ENCODE measurements around the gene PLA2G2C.
"Not testable (repeated sequence)": the region's sequence is repeated elsewhere in the genome, so short reads cannot be mapped to it uniquely, and the experiment has no call there.

The PLA2G2C gene

DNA sequence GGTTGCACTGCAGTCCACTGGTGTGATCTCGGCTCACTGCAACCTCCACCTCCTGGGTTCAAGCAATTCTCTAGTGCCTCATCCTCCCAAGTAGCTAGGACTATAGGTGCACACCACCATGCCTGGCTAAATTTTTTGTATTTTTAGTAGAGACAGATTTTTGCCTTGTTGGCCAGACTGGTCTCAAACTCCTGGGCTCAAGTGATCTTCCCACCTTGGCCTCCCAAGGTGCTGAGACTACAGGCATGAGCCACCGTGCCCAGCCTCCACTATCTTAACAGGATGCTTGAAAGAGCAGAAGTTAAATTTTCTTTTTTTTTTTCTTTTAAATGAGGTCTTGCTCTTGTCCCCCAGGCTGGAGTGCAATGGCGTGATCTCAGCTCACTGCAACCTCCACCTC, 55.8 kb downstream of the PLA2G2C start:
- not testable (repeated sequence) for DNase-seq (ENCODE audit: low spot score)

DNA sequence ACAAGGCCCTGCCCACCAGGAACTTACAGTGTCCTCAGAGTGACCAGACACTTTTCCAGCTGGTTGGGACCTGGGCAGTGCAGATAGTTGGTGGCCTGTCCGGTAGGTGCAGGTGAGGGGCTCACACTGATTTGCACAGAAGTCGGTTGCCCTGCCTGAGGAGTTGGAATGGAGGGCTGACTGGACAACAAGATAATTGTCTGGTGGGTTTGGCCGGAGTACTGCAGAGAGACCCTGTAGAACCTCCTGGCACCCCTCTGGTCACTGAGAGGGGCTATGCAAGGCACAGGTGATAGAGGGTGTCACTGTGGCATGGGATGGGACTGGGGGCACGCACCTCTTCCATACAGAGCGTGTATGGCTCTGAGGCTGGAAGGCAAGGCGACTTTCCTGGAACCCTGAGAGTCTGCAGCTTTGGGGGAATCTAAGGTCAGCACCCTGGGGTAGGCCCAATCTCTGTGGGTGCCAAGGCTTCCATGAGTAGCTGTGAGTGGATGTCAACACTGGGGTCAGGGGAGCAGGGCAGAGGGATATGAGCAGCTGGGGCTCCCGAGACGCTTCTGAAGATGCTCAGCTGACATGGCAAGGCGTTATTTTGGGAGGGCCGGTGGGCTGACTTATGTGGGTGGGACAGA, 59.4 kb downstream of the PLA2G2C start:
- no peak for DNase-seq (ENCODE audit: low spot score)

DNA sequence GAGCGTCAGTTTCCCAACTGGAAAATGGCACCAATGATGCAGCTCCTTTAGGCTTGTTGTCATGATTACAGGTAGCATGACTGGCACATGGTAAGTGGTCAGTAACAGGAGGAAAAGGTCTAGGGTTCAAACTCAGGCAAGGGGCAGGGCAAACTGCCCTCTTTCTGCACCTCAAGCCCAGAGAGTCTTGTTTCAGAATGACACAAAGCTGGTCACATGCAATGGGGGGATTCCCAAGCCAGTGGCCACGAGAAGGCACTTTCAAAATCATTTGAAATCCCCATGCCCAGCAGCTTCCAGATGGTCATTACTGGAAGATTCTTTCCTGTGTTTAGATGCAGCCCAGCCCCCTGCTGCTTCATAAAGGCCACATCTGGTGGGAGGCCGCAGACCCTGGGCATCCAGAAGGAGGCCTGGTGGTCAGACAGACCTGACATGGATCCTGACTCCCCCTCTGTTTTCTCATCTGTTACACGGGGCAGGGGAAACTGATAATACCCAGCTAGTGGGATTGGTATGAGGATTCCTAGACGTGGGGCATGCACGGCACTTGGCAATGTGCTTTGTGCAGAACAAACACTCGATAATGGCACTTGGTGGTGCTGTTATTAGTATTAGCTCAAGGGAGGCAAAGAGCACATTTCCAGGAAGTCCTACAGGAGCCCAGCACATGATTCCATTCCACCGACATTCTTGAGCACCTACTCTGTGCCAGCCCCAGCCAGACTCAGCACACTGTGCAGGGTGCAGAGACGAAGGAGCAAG, 60.1 kb downstream of the PLA2G2C start:
- DNase-seq (ENCODE audit: low spot score), result no peak

DNA sequence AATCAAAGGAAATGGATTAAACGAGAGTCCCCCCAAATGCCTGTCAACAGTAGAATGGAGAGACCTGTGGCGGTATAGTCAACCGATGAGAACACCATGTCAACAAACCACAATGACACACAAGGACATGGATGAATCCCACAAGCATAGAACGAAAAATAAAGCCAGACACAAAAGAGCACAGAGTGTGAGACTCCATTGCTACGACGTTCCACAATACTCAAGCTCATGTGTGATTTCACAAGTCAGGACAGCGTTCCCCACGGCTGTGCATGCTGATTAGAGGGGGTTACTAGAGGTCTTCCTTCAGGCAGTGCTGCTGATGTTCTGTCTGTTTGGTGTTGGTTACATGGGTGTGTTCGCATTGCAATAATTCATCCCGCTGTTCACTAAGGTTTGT, 61.2 kb downstream of the PLA2G2C start:
- DNase-seq (ENCODE audit: low spot score), result no peak

DNA sequence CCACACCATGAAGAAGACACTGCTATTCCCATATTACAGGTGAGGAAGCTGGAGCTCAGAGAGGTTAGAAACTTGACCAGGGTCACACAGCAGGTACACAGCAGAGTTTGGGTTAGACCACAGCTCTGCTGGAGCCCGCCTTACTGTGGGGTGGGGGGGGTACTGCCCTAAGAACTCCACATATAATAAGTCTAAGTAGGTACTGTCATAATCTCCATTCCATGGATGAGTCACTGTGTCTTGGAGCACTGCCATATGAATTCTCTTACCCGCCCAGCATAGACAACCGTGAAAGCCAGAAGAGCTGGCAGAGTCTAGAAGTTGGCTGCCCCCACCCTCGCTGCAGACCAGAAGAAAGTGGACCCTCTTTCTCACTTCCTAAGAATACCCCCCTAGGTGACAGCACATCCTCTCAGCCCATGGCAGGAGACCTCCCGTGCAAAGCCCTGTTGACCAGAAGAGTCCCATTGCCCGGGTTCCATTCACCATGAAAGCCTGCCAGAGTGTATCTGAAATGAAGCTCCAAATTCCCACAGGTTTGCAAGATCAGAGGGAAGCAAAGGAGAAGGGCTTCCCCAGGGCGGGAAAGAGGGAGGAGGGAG, 61.8 kb downstream of the PLA2G2C start:
- DNase-seq (ENCODE audit: low spot score), result no peak

DNA sequence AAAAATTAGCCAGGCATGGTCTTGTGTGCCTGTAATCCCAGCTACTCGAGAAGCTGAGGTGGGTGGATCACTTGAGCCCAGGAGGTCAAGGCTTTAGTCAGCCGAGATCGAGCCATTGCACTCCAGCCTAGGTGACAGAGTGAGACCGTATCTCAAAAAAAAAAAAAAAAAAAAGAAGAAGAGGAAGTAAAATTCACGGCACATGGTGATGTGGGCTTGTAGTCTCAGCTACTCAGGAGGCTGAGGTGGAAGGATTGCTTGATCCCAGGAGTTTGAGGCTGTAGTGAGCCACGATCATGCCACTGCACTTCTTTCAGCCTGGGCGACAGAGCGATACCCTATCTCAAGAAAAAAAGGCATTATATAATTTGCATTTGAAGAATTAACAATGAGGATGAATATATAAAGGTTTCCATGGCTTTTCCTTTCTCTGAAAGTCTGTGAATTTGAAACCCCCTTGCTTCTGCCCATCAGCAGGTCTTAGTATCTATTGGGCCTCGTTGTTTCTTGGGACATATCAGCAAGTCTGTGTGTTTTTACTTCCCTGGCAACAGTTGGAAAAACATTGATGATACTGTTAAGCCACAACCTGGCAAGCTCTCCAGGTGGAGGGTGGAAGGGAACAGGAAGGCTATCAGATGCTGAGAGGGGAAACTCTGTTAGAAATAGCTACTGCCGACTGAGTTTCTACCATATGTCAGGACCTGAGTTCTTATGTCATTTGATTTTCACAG, 62.4 kb downstream of the PLA2G2C start:
- DNase-seq (ENCODE audit: low spot score), result no peak

DNA sequence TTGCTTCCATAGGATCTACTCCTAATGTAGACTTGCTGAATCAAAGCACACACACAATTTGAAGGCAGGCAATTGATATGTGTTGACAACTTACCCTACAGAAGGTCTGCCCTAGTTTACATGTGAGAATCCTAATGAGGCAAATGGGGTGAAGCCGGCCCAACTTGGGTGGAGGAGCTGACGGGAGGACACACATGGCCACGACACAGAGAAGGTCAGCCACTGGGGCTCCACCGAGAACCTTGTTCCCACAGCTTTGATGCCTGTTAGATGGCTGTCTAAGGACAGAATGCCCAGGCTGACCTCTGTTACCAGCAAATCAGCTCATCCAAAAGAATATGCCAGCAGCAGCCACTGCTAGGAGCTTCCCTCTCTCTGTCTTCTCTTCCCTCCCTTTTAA, 65.5 kb downstream of the PLA2G2C start:
- no peak for DNase-seq (ENCODE audit: low spot score)

DNA sequence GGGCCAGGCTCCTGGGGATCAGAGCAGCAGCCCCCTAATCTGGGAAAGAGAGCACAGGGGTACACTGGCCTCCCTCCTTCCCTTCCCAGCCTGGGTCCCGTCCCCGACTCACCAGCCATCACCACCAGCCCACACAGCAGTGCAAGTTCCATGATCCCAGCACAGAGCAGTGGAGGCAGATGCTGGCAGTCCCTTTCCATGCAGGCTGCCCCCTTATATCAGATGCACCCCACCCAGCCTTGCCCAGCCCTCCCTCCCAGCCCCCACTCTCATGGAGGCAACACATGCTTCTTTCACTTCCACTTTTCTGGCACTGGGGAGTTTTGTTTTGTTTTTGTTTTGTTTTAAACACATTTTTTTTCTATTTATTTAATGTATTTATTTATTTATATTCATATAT, 67.0 kb downstream of the PLA2G2C start, which contains the start of gene PLA2G2D:
TSS of gene PLA2G2D (minus strand) at position 190 of the 400 bp plus-strand sequence. CDS start at position 152, 38 bp downstream.
- DNase-seq (ENCODE audit: low spot score), result no peak

DNA sequence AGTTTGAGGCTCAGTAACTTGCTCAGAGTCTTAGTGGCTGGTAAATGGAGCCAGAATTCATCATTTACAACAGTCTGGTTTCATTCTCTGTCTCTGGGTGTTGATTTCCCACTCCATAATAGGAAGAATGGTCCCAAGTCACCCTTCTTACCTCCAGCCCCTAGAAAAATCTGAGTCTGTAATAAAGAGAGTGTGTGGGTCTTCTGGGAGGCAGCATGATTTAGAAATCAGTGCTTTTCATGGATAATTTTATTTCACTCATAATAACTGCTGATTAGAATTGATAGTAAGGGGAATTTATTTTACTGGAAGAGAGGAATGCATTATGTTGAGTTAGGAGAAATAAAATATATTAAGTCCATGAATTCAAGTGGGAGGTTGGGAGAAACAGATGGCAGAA, 69.1 kb downstream of the PLA2G2C start:
- no peak for DNase-seq (ENCODE audit: low spot score)

DNA sequence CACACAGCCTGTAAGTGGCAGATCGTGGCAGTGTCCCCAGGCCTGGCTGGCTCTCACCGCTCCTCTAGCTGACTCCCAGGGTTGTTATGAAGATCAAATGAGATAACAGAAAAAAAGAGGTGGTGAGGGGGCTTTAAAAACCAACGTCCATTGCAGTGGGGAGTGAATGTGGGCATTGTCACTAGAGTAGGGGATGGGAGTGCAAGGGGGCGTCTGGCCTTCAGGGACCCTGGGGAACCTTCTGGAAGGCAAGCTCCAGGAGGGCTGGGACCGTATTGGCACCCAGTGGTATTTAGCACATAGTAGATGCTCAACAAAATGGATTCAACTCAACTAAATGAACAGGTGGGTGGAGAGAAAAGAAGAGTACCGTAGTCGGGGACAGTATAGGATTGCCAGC, 70.4 kb downstream of the PLA2G2C start:
- no peak for DNase-seq (ENCODE audit: low spot score)

DNA sequence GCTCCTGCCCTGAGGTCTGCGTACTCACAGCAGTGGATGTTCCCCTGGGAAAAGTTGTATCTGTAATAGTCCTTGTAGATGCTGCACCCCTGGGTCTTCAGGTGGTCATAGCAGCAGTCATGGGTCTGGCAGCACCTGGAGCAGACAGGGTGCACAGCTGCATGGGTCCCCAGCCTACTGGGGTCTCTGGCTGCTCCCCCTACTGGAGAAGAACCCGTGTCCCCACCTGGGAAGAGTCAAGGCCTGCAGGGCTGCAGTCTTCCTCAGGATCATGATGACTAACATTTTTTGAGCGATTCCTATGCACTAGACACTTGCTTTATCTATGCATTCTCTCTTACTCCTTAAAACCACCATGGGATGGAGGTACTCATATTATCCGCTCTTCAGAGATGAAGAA, 70.8 kb downstream of the PLA2G2C start:
- DNase-seq (ENCODE audit: low spot score), result no peak

DNA sequence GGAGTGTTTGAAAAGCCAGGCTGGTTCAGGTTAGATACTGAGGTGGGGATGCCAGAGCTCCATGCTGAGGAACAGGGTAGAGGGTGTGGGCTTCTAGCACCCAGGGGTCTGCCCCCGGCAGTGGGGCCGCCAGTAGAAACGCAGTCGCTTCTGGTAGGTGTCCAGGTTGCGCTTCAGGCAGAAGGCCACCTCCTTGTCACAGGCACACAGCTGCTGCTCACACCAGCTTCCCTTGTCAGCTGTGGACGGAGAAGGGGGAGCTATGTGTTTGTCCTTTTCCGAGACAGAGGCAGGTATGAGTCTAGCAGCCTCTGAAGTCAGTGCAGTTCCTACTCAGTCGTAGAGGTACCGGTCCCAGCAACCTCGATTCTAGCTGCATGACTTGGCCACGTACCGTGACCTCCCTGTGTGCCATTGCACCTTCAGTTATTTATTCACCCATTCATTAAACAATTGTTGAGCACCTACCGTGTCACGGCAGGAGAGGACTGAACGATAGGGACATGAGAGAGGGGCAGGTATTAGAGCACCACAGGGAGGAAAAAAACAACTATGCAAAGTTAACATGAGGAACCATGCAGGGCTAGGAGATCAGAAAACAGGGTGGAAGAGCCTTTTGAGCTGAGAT, 72.2 kb downstream of the PLA2G2C start:
- DNase-seq (ENCODE audit: low spot score), result no peak
